ENCODE data around the gene ST8SIA1. TPM values are rescaled to one million over a fixed set of nuclear protein-coding genes. Genes with fewer than 3 reads are reported as not detected.

ST8SIA1 gene
- total and polyA plus RNA-seq, 2 of the 8 experiments (the other 6 are each of a cell fraction or from before 2014, with no cell fraction given): 1.9 to 4.4 TPM

- Histone ChIP-seq H3K18ac (ENCODE audit: extremely low read depth, low read length) (no peak overlapping the region), H3K23ac (ENCODE audit: insufficient read length) (no peak overlapping the region), H3K56ac (replicated peaks; ENCODE audit: insufficient read length, low read depth, low read length) (no peak overlapping the region), H3K79me1 (ENCODE audit: low read depth, low read length) (no peaks in the 10 kb centered on the region), H3K4me2 (ENCODE audit: insufficient read depth in 1 of 2, low read depth in 2 of 2, low read length in 2 of 2) (no peak overlapping the region), H3K27ac (ENCODE audit: low read depth, low read length) (no peak overlapping the region), H3K4ac (replicated peaks; ENCODE audit: insufficient read length, low read depth, low read length) (no peak overlapping the region), H4K8ac (ENCODE audit: extremely low read depth, insufficient read depth, low read length) (no peak overlapping the region), H4K5ac (ENCODE audit: insufficient read length, low read depth, low read length) (no peak overlapping the region), H3K23me2 (ENCODE audit: low read depth, low read length) (no peaks in the 10 kb centered on the region), H2BK20ac (ENCODE audit: low read length) (no peak overlapping the region), H3K79me2 (ENCODE audit: control insufficient read depth in 1 of 2, insufficient read depth in 2 of 2, low read length in 2 of 2) (no peaks in the 10 kb centered on the region), H3K9me3 (ENCODE audit: insufficient read depth in 2 of 2, low read depth in 1 of 2, low read length in 1 of 2) (no peaks in the 10 kb centered on the region), H3K4me1 (replicated peaks in 1 of 4; ENCODE audit: control insufficient read depth in 3 of 4, insufficient read depth in 4 of 4, low read length in 3 of 4) (0 out of 7 replicates have a peak, but pooled peaks cover 0 to 2% (median 0%) of the 10 kb centered on the region in 4 experiments), H2BK5ac (ENCODE audit: low read depth, low read length) (no peak overlapping the region), H2AFZ (ENCODE audit: low read length) (no peak overlapping the region), H4K20me1 (replicated peaks in 1 of 2; ENCODE audit: control insufficient read depth in 1 of 2, insufficient read depth in 2 of 2, low read length in 2 of 2) (no peaks in the 10 kb centered on the region), H2BK120ac (replicated peaks; ENCODE audit: low read depth, low read length) (no peak overlapping the region), H2BK12ac (ENCODE audit: low read depth, low read length) (no peak overlapping the region), H3K4me3 (ENCODE audit: extremely low read depth in 1 of 4, insufficient read depth in 2 of 4, low read depth in 3 of 4, low read length in 4 of 4) (no peak overlapping the region), H3K36me3 (ENCODE audit: control insufficient read depth in 2 of 4, insufficient read depth in 4 of 4, low read length in 3 of 4) (no peaks in the 10 kb centered on the region), H3K27me3 (replicated peaks in 1 of 4; ENCODE audit: control insufficient read depth in 3 of 4, extremely low read depth in 1 of 4, insufficient read depth in 3 of 4, low read length in 3 of 4) (no peaks in the 10 kb centered on the region), H4K91ac (replicated peaks; ENCODE audit: insufficient read length, low read length) (no peak overlapping the region), H3K14ac (ENCODE audit: insufficient read length) (no peak overlapping the region), H2BK15ac (ENCODE audit: low read length) (no peak overlapping the region), H3K9ac (replicated peaks in 1 of 4; ENCODE audit: extremely low read depth in 1 of 4, low read depth in 3 of 4, low read length in 3 of 4) (no peak overlapping the region), H2AK5ac (ENCODE audit: low read depth, low read length) (no peak overlapping the region)
- ChIA-PET CTCF (ENCODE audit: partially characterized antibody) (interaction anchor here (1.6 kb wide), 1 partner anchor 9 kb away, joined by 4 read pairs; no protein-coding TSS in a partner anchor), POLR2A (ENCODE audit: partially characterized antibody) (no interaction called here)
- 82% methylated on average over 1 of the region's 1 CpG; no CpG with 5 or more reads in 1 of the 2 experiments for WGBS, 2 experiments (ENCODE audit: extremely low coverage in 1 of 2, insufficient coverage in 1 of 2, insufficient read length in 1 of 2, insufficient replicate concordance in 2 of 2, low coverage in 1 of 2, low lambda C conversion rate in 2 of 2, missing lambda C conversion rate in 1 of 2)
- FAIRE-seq (no peak), DNase-seq (ENCODE audit: low read depth in 1 of 2, low spot score in 2 of 2) (no peak)
- TF ChIP-seq MAFK (IDR thresholded peaks at IDR 0.05; ENCODE audit: low read depth, low read length) (no peak), SP4 (IDR thresholded peaks at IDR 0.05; ENCODE audit: low read length) (no peak), FOSL1 (IDR thresholded peaks at IDR 0.05; ENCODE audit: insufficient read depth, low read depth, low read length) (no peak), CTBP2 (IDR thresholded peaks at IDR 0.05; ENCODE audit: borderline replicate concordance, insufficient read depth, insufficient read length, low read length) (no peak), TBP (IDR thresholded peaks at IDR 0.05; ENCODE audit: low read depth, low read length) (no peak), GTF2F1 (IDR thresholded peaks at IDR 0.05; ENCODE audit: borderline replicate concordance, low read depth, low read length) (no peak), SAP30 (IDR thresholded peaks at IDR 0.05; ENCODE audit: insufficient read depth, insufficient replicate concordance, low read length) (no peak), SIRT6 (IDR thresholded peaks at IDR 0.05; ENCODE audit: low read length) (no peak), TAF7 (optimal IDR thresholded peaks at IDR 0.05; ENCODE audit: borderline replicate concordance, low read depth, low read length) (no peak), RAD21 (IDR thresholded peaks at IDR 0.05 in 1 of 2, conservative IDR thresholded peaks at IDR 0.05 in 1 of 2; ENCODE audit: low read depth in 2 of 2, low read length in 2 of 2) (no peak), KDM4A (IDR thresholded peaks at IDR 0.05; ENCODE audit: low read depth, low read length, severe bottlenecking) (no peak)
These were observed 143.5 kb downstream of the ST8SIA1 start for GRCh38 chr12:22190969-22191368.
